ENCODE results near the gene CNOT11.

Gene CNOT11

DNA sequence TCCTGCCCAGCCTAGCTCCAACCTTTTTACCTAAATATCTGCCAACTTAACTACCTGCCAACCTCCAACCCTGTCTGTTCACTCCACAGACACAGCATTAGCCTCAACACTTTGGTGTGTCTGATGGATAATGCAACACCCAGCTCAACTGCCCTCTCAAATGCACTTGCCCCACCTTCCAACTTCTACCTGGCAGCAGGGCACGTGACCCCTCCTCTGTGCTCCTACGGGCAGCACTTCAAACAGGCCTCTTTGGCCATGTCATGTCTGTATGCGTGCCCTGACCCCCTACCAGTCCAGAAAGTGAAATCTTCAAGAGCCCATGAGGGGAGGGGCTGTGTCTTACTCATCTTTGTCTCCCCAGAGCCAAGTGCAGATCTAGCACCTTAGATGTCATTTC is 30.3 kb downstream of the CNOT11 start:
- no peak for DNase-seq

DNA sequence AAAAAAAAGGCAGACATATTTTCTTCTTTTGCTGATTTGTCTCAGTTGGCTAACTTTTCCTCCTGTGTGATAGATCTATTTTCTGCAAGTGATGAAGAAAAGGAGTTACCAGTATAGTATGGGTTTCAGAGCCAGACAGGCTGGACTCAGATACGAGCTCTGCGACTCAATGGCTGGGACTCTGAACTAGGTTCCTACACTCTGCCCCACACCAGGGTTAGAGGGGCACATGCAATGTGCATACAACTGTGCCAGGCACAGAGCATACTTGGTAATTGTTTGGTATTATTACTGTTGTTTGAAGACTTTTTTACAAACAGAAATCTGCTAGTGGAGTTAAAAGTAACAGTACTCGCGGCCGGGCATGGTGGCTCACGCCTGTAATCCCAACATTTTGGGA is 34.0 kb downstream of the CNOT11 start:
- DNase-seq, result no peak

DNA sequence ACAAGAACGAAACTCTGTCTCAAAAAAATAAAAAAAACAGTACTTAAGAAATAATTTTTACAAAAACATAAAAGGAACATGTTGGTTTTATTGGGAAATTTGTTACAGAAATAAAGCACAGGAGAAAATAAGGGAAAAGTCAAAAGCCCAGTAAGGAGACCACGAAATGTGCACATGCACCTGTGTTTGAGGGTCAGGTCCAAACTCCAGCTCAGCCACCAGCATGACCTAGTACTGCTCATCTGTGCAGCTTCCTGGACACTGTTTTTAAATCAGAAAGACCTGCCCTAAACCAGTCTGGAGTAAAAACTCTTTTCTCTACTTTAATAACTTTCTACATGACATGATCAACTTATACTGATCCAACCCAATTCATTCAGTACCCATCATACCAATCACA is 34.6 kb downstream of the CNOT11 start:
- DNase-seq, result no peak

DNA sequence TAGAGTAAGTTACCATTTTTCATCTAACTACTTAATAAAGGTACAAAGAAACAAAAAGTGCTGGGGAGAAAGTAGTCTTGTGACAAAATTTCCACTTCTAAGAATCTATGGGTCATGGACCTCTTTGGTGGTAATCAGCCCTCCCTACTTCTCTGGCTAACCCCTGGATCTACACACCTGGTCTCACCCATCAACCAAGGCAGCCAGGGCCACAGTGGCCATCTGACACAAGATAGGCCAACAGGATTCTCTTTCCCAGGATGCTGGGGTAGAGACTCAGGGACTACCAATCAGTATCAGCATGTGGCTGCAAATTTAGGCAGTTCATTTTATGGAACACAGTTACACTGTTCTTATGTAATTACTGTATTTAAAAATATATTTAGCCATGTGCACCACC is 38.0 kb downstream of the CNOT11 start:
- DNase-seq, result no peak

DNA sequence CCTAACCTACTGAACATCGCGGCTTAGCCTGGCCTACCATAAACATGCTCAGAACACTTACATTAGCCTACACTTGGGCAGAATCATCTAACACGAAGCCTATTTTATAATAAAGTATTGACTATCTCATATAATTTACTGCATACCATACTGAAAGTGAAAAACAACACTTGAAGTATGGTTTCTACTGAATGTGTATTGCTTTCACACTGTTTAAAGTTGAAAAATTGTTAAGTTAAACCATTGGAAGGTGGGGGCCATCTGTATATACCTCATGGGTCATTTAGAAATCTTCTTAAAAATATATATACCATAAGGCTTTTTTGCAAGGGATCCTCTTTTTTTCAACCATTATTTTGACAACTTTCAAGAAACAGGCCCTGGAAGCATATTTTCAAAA is 39.3 kb downstream of the CNOT11 start:
- no peak for DNase-seq

DNA sequence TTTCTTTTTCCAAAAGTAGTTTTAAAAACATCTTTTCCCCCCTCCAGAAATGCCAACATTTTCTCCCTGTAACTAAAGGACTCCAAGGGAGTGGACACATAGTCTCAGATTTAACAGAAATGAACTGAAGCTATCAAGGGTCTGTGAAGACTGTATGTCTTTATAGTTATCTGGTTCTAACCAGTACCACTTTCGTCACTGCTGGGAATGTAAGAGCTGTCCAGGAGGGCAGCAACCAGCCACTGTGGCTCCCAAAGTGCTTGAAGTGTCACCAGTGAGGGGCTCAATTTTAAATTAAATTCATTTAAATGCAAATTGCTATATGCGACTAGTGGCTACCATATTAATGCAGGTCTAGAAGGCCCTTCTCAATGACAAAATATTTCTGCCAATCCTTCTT is 40.9 kb downstream of the CNOT11 start:
- no peak for DNase-seq

DNA sequence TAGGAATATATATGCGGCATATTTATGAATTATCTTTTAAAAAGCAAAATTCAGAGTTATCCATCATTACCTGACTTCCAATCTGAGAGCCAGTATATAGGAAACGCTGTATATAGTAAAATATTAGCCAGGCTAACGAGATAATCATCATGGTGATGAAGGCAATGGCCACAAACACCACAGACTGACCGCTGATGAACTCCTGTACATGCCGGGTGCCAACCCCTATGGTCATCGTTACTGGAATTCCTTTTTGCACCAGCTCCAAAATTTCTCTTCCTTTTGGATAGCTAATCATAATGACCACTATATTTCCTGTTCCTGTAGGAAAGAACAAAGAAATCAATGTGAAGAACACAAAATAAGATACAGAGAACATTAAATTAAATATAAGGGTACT is 42.2 kb downstream of the CNOT11 start:
- DNase-seq, result no peak

DNA sequence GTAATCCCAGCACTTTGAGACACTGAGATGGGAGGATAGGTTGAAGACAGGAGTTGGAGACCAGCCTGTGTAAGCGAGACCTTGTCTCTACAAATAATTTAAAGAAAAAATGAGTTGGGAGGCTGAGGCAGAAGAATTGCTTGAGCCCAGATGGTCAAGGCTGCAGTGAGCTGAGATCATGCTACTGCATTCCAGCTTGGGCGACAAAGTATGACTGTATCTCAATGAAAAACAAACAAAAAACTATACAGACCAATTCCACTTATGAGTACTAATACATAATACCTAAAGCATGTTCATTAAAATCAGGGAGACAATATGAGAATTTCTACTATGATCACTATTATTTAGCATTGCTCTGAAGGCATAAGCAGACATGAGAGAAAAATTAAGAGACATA is 43.2 kb downstream of the CNOT11 start:
- DNase-seq, result no peak

DNA sequence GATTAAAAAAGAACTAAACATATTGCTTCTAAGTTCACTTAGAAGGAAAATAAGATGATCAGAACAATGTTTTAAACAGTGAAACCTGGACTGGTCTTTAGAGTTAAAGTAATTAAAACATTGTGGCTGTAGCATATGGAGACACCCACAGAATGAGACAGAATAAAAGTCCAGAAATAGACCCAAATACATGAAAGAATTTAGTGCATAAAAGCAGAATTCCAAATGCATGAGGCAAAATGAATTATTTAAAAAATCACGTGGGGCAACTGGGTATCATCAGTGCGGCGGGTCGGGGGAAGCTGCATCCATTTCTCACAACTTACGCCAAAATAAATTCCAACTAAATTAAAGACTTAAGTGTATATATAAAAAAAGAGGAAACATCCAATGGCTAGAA is 43.7 kb downstream of the CNOT11 start:
- no peak for DNase-seq

DNA sequence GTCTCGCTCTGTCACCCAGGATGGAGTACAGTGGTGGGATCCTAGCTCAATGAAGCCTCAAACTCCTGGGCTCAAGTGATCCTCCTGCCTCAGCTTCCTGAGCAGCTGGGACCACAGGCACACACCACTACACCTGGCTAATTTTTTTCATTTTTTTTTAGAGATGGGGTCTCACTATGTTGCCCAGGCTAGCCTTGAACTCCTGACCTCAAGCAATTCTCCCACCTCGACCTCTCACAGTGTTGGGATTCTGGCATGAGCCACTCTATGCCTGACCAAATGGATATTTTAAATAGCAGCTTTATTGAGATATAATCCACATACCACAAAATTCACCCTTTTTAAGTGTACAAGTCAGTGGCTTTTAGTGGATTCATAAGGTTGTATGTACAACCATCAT is 44.7 kb downstream of the CNOT11 start:
- DNase-seq, result no peak

DNA sequence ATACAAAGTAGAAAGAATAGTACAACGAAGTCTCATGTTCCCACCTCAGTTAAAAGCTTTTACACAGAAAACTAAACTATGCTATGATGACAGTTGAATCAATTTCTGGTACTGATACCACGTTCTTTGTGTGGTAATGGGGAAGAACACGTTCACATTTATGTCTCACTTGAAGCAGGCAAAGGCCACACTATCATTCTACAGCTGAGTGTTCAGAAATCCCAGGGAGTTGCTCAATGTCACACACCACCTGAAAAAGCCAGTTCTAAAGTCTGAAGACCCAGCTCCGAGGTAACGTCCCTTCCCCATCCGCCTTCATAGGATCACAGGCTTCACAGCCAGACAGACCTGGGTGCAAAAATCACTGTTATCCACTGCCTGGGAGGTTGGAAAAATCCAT is 46.9 kb downstream of the CNOT11 start:
- DNase-seq, result no peak

DNA sequence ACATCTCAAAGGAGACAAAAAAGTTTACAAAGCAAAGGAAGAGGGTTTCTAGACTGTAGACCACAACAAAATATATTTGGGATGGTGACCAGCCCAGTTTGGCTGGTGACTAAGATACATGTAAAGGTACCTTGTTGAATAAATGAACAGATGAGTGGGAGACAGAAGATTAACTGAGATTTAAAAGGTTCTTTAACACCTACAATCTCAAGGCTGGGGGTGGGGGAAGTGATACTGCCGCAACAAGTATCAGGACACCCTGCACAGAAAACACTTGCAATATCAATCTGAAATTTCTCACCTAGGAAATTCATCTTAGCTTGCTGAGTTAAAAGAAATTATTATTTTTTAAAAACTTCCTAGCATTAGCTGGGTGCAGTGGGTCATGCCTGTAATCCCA is 47.5 kb downstream of the CNOT11 start:
- DNase-seq, result no peak

DNA sequence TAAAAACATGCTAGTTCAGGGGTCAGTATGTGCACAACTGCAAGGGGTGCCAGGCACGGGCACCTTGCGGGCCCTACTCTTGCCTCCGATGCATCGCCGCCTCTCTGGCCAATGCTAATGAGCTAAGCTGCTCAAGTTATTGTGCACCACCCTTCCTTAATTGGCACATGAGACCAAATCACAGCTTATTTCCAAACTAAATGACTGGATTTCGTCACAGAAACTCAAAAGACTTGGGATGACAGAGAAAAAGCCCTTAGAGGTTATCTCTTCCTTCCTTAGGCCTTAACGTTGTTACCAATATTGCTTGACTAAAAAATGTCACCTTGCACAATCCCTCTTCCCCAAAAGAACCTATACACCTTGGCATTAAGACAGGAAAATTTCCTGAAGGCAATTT is 48.1 kb downstream of the CNOT11 start:
- DNase-seq, result no peak

DNA sequence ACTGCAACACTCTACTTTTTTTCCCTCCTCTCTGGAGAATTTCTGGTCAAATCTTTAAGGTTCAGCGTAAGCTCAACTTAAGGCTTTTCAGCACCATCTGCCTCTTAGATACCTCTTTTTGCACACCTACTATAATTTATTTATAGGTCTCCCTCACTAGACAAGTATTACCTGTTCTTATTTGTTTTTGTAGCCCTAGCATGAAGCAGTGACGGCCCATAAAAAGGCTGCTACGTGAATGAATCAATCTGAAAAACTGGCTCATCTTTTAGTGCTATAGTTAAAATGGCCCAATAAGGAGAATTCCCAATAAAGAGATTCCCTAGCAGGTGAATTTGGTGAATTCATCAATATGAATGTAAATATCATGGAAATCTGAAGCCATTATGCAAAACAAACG is 49.3 kb downstream of the CNOT11 start:
- DNase-seq, result no peak

DNA sequence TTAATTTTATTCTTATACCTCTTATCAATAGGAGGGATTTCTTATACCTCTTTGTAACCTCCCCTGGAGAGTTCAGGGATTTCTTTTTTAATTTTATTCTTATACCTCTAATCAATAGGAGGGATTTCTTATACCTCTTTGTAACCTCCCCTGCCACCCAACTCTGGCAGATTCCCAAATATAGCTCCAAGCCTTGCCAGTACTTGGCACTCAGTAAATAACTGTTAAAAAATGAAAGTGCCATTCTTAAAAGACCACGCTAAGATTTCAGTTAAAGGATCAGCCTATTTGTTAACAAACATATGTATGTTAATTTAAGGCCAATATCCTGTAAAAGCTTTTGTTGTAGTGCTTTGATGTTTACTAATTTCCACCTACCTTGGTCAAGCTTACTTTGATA is 51.0 kb downstream of the CNOT11 start:
- no peak for DNase-seq

DNA sequence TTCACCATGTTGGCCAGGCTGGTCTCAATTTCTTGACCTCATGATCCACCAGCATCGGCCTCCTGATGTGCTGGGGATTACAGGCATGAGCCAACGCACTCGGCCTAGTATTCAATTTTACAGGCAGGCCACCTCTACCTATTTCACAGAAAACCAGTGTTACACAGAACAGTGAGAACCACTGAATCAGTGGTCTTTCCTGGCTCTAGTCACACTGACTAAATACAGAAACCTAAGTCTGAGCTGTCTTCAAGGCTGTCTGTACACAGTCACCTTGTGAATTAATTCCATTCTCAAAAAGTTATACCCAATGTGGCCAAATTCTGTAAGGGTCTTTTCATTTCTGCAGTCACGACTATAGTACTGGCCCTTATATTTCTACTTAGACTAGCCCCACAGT is 52.3 kb downstream of the CNOT11 start:
- no peak for DNase-seq

DNA sequence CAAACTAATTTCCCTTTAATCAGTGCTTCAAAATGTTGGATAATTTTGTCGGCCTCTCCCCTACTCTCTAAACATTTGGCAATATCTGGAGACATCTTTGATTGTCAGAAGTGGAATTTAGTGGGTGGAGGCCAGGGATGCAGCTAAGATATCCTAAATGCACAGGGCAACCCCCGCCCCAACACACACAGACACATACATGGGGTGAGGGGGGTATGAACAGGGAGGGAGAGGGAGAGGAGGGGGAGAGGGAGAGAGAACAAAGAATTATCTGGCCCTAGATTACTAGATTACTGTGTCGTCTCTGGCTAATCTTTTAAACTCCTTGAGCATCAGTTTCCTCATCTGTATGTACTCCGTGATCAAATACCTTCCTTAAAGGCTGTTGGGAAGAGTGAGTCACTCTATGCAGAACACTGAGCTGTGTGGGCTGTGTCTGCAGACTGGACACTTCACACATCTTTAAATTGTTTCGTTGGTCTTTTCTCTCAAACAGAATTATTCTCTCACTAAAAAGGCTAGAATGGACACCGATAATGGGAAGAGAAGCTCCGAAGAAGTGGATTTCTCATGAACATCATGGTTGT is 52.9 kb downstream of the CNOT11 start:
- no peak for DNase-seq

DNA sequence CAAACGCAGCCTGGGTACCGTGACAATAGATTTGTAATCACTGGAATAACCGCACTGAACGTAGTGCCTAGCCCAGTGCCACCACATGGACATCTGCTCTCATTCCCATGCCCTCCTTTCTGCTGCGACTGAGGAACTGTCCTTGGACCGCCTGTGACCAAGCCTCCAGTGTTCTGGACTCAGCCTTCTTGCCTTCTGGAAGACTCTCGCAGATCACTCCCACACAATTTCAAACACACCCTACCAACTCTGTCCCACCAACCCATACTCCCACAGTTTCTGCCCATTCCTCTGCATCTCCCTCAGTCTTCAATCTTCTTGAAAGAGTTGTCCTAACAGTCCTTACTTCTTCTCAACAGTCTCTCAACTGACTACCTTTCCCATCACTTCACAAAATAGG is 53.7 kb downstream of the CNOT11 start:
- no peak for DNase-seq

DNA sequence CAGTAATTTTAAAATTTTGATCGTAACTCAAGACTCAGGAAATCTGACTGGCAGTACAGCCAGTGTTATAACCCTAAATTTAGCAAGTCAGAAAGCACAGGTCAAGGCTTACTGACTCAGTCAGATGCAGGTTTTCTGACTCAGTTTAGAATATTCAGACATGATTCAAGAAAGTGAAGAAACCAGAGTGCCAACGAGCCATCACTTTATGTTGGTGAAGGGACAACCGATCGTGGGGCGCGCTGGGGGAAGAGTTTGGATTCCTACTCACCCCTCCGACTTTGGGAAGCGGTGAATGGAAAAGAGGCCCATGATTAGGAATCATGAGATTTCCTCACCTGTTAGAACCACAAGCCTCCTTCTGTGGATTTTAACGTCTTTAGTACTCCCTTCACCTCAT is 54.8 kb downstream of the CNOT11 start:
- DNase-seq, result no peak

DNA sequence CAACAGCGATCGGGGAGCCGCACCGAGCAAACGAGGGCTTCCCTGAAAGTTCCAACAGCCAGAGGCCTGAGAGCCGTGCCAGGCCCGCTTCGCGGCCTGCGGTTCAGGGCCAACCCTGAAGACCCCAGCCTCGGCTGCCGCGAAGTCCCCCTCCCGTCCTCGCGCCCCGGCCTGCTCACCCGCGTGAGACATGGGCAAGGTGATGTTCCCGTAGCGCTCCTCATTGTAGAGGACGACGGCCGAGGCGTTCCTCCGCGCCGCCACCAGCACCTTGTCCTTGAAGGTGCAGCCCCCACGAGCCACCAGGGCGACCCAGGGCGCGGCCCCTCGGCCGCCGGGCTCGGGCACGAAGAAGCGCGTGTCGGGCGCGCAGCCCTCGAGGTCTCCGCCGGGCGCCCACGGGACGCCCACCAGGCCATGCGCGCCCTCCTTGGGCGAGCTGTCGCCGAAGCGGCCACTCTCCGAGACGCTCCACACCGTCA is 55.3 kb downstream of the CNOT11 start:
- DNase-seq, result no peak

DNA sequence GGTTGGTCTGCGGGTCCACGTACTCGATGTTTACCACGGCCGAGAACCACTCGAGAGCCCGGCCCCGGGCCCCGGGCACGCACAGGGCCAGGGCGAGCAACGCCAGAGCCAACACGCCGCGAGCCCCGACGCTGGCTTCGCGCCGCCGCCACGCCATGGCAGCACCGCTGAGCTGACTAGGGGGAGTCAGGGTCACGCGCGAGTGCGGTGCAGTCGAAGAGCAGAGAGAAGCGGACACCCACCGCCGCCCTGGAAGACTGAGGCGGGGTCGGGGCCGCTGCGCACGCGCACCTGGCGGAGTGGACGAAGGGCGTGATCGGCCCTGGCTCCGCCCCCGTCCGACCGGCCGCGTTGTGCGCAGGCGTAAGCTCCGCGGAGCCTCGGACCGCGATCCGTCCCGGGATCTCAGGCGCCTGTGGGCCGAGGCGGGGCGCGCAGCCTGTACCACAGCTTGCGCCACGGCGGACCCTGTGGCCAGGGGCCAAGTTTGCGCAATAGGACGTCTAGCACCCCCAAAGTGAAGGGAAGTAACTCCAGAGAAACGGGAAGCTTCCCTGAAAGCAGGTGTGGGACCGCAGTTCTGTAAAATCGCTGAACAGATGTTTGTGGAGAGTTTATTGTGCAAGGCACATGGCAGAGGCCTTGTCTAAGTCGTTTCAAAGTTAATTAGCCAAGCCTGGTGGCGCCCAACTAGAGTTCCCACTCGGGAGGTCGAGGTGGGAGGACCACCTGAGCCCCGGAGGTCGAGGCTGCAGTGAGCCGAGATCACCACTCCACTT is 55.9 kb downstream of the CNOT11 start, which contains the start of gene RNF149:
Gene RNF149, minus strand, starts transcription at position 270 of the 779 bp plus-strand sequence. Its CDS starts 113 bp downstream, at position 157.
- peak; percentile 96 for DNase-seq

DNA sequence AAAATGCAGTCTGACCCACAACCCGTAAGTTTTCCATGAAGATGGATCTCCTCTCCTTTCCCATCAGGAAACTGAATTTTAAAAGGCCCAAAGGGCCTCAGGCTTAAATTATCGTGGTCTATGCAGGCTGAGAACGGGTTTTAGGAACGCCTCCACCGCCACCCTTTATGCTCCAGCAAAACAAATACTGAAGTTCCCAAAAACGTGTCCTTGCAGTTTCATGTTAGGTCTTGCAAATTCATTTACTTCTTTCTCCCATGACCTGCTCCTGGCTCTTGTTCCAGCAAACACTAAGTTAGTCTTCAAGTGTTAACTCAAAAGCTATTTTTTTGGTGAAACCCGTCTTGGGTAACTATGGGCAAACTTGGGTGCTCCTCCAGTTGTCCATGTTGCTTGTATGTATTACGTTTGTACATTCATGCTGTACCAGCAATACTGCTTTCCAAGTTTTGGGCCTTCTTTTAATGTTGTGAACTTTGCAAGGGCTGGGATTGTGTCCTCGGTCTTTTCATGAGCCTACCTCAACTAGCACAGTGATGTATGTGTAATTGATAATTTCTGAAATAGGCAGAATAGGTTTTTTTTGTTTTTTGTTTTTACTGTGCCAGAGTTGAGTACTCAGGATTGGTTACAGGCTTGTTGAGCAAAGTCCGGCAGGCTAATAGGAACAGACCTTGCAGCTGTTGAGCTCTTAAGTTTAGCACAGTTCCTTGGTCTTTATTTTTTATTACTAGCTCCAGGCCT is 57.6 kb downstream of the CNOT11 start:
- DNase-seq, result no peak

DNA sequence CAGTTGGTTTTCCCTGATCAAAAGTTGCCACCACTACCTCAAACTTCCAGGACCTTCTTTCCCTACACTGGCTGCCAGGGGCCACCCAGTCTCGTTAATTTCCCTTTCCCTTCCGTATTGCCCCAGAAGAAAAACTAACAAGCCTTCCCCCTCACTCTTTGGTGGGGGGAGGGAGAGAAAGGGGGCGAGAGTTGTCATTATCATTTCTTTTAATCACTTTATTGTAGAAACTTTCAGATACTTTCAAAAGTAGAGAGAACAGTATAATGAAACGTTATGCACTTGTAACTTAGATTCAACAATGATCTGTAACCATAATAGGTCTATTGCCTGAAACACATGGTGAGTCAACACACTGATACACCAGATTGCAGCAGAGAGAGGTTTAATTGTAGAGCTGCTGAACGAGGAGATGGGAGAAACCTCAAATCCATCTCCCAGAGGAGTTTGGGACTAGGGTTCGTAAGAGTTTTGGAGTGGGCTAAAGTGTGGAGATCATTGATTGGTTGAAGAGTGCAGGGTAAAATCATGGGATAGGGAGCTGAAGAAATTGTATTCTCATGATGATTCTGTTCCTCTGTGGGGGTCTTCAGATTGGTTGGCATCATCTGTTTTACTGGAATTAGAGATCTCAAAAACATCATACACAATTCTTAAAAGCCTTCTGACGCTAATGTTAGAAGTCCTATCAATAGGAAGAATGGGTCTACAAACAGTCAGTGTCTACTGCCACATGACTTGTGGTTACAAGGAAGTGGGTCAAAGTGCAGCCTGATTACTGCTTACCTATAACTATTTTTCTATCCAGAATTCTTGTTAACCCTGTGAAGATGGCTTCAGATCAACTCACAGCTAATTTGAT is 58.4 kb downstream of the CNOT11 start:
- no peak for DNase-seq
